ENCODE measurements around the gene CRB2. TPM values are rescaled to one million over a fixed set of nuclear protein-coding genes. Genes with fewer than 3 reads are reported as not detected.

The CRB2 gene
- total RNA-seq, 1 experiment from 2014 or later = 0.07 TPM

DNA sequence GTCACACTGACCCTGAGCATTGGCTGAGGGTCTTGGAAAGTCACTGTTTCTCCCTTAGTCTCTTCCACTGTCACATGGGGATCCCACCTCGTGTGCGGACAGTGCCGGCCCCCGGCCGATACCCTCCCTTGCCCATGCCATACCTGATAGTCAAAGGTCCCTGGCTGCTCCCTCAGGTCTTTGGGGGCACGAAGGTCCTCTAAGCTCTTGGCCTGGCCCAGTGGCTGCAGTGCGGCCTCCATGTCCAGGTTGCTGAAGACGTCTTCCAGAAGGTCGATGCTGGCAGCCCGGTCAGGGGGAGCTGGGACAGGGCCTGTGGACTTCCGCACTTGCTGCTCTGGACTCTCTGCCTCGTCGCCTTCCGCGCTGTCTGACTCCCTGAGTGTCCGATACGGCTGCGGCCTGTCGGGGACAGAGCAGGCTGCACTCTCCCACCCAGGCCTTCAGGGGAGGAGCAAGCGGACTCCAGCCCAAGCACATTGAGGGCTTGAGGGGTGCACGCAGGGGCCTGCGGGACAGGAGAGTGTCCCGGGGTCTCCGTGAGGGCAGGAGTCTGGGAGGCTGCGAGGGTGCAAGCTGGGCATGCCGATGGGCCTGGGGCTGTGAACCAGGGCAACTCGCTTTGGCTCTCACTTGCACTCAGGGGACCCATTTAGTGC lies 27.6 kb downstream of the CRB2 start:
- no peak overlapping the region for H3K4me3 ChIP-seq (replicated peaks in 1 of 2; ENCODE audit: low read depth in 1 of 2, low read length in 2 of 2)
- intact Hi-C loops (cut with micrococcal nuclease) = no loop called here
- H3K27me3 ChIP-seq (ENCODE audit: insufficient read depth, low read length) = no peaks in the 10 kb centered on the region
- no peak overlapping the region for H3K27ac ChIP-seq (ENCODE audit: low read depth, low read length)
- no peaks in the 10 kb centered on the region for H4K20me1 ChIP-seq (ENCODE audit: insufficient read depth)
- H2AFZ ChIP-seq (ENCODE audit: low read depth, low read length, poor library complexity, severe bottlenecking) = no peak overlapping the region
- DNase-seq (ENCODE audit: low read depth, low spot score) (no peak), ATAC-seq (no peak)
- no peaks in the 10 kb centered on the region for H3K9me2 ChIP-seq (ENCODE audit: insufficient read depth)
- no peaks in the 10 kb centered on the region for H3K79me2 ChIP-seq (ENCODE audit: insufficient read depth, low read length)
- no peaks in the 10 kb centered on the region for H3K9me3 ChIP-seq (ENCODE audit: control insufficient read depth in 1 of 2, insufficient read depth in 1 of 2, low read depth in 1 of 2, low read length in 2 of 2)
- ChIA-PET CTCF (interaction anchor here (4.3 kb wide), 1 partner anchor 28 kb away, joined by 47 read pairs; the partner anchor contains the start of gene CRB2), POLR2A (no interaction called here), RAD21 (ENCODE audit: low non-redundant PET in 1 of 2, low total read pairs in 2 of 2, uncharacterized antibody in 2 of 2, unreplicated experiment in 2 of 2) (no interaction called here)
- TF ChIP-seq EZH2 (IDR thresholded peaks at IDR 0.05) = no peak
- TF ChIP-seq, protein P1, sequence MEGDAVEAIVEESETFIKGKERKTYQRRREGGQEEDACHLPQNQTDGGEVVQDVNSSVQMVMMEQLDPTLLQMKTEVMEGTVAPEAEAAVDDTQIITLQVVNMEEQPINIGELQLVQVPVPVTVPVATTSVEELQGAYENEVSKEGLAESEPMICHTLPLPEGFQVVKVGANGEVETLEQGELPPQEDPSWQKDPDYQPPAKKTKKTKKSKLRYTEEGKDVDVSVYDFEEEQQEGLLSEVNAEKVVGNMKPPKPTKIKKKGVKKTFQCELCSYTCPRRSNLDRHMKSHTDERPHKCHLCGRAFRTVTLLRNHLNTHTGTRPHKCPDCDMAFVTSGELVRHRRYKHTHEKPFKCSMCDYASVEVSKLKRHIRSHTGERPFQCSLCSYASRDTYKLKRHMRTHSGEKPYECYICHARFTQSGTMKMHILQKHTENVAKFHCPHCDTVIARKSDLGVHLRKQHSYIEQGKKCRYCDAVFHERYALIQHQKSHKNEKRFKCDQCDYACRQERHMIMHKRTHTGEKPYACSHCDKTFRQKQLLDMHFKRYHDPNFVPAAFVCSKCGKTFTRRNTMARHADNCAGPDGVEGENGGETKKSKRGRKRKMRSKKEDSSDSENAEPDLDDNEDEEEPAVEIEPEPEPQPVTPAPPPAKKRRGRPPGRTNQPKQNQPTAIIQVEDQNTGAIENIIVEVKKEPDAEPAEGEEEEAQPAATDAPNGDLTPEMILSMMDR (IDR thresholded peaks at IDR 0.05 in 2 of 3, conservative IDR thresholded peaks at IDR 0.05 in 1 of 3; ENCODE audit: borderline replicate concordance in 1 of 3, insufficient read depth in 1 of 3, low read depth in 2 of 3, low read length in 2 of 3) = no peak
- TF ChIP-seq, protein P2, sequence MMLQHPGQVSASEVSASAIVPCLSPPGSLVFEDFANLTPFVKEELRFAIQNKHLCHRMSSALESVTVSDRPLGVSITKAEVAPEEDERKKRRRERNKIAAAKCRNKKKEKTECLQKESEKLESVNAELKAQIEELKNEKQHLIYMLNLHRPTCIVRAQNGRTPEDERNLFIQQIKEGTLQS (IDR thresholded peaks at IDR 0.05) = no peak
- no peak for TF ChIP-seq EGR1 (IDR thresholded peaks at IDR 0.05; ENCODE audit: low read depth)
- no peak for TF ChIP-seq POLR2A (IDR thresholded peaks at IDR 0.05; ENCODE audit: borderline replicate concordance, extremely low read depth, insufficient read depth, insufficient read length)
- TF ChIP-seq, protein P3, sequence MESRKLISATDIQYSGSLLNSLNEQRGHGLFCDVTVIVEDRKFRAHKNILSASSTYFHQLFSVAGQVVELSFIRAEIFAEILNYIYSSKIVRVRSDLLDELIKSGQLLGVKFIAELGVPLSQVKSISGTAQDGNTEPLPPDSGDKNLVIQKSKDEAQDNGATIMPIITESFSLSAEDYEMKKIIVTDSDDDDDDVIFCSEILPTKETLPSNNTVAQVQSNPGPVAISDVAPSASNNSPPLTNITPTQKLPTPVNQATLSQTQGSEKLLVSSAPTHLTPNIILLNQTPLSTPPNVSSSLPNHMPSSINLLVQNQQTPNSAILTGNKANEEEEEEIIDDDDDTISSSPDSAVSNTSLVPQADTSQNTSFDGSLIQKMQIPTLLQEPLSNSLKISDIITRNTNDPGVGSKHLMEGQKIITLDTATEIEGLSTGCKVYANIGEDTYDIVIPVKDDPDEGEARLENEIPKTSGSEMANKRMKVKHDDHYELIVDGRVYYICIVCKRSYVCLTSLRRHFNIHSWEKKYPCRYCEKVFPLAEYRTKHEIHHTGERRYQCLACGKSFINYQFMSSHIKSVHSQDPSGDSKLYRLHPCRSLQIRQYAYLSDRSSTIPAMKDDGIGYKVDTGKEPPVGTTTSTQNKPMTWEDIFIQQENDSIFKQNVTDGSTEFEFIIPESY (IDR thresholded peaks at IDR 0.05; ENCODE audit: extremely low read depth, insufficient replicate concordance, low read length) = no peak
- no peak for TF ChIP-seq SP1 (IDR thresholded peaks at IDR 0.05; ENCODE audit: low read depth)
- TF ChIP-seq ZFX (IDR thresholded peaks at IDR 0.05) = no peak
- no peak for TF ChIP-seq SIN3A (IDR thresholded peaks at IDR 0.05; ENCODE audit: low read depth)
- TF ChIP-seq ELF1 (IDR thresholded peaks at IDR 0.05; ENCODE audit: borderline replicate concordance, low read depth) = no peak
- TF ChIP-seq YY1 (IDR thresholded peaks at IDR 0.05; ENCODE audit: extremely low read depth, insufficient replicate concordance, low read depth, low read length) = no peak
- no peak for TF ChIP-seq JUND (IDR thresholded peaks at IDR 0.05)
- no peak for TF ChIP-seq FOSL1 (IDR thresholded peaks at IDR 0.05; ENCODE audit: low read depth)
- TF ChIP-seq, protein P4, sequence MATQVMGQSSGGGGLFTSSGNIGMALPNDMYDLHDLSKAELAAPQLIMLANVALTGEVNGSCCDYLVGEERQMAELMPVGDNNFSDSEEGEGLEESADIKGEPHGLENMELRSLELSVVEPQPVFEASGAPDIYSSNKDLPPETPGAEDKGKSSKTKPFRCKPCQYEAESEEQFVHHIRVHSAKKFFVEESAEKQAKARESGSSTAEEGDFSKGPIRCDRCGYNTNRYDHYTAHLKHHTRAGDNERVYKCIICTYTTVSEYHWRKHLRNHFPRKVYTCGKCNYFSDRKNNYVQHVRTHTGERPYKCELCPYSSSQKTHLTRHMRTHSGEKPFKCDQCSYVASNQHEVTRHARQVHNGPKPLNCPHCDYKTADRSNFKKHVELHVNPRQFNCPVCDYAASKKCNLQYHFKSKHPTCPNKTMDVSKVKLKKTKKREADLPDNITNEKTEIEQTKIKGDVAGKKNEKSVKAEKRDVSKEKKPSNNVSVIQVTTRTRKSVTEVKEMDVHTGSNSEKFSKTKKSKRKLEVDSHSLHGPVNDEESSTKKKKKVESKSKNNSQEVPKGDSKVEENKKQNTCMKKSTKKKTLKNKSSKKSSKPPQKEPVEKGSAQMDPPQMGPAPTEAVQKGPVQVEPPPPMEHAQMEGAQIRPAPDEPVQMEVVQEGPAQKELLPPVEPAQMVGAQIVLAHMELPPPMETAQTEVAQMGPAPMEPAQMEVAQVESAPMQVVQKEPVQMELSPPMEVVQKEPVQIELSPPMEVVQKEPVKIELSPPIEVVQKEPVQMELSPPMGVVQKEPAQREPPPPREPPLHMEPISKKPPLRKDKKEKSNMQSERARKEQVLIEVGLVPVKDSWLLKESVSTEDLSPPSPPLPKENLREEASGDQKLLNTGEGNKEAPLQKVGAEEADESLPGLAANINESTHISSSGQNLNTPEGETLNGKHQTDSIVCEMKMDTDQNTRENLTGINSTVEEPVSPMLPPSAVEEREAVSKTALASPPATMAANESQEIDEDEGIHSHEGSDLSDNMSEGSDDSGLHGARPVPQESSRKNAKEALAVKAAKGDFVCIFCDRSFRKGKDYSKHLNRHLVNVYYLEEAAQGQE (IDR thresholded peaks at IDR 0.05; ENCODE audit: low read depth) = no peak
- TF ChIP-seq CBX3 (IDR thresholded peaks at IDR 0.05; ENCODE audit: low read depth) = no peak
- no peaks in the 10 kb centered on the region for H3K4me1 ChIP-seq (ENCODE audit: control insufficient read depth in 1 of 2, insufficient read depth in 2 of 2, low read length in 2 of 2)
- no TSS peak for BruUV-seq (replicated peaks)
- no peaks in the 10 kb centered on the region for H3K36me3 ChIP-seq (ENCODE audit: control insufficient read depth in 1 of 2, insufficient read depth in 2 of 2, low read length in 2 of 2)
- H3K9ac ChIP-seq (ENCODE audit: low read length) = no peak overlapping the region
- H3K4me2 ChIP-seq (ENCODE audit: low read length) = no peak overlapping the region
